Kidney epithelial cell (primary cell): ENCODE results near the gene LAG3. TPM values are rescaled to one million over a fixed set of nuclear protein-coding genes. Genes with fewer than 3 reads are reported as not detected.

Source experiments
- DNase-seq: peaks from one replicate; pipeline ENCODE4 v3.0.0-alpha.2; 2010; ENCODE audit warnings: low read depth
- H3K27me3 ChIP-seq: 2 replicates; pipeline ENCODE4 v1.6.0; 2011; ENCODE audit warnings: low read length; ENCODE audit not compliant: control insufficient read depth, insufficient read depth
- H3K36me3 ChIP-seq: 2 replicates; pipeline ENCODE4 v1.5.1; 2011; ENCODE audit warnings: low read length; ENCODE audit not compliant: control insufficient read depth, insufficient read depth
- H3K4me3 ChIP-seq: 2 replicates; pipeline ENCODE4 v1.5.1; 2011; ENCODE audit warnings: low read depth, mild to moderate bottlenecking, control low read depth, low read length
- CTCF ChIP-seq: IDR thresholded peaks from 2 replicates; pipeline ENCODE4 v1.5.1; 2011; ENCODE audit warnings: mild to moderate bottlenecking, moderate library complexity, low read length, control low read depth, inconsistent platforms; ENCODE audit not compliant: insufficient read depth, poor library complexity, severe bottlenecking
- total RNA-seq: library from RNA; depleted of rRNA; stranded (reverse); fragments of >200 nt; gene quantifications from 2 replicates; pipeline ENCODE4 v1.2.3, GENCODE V29; 2015

Gene LAG3
- total RNA-seq, 1 donor from 2014 or later, result not detected

GRCh38 chr12:6792522-6793201 is 20.3 kb downstream of the LAG3 start:
- Histone ChIP-seq H3K27me3 (peaks cover 2% of the 10 kb centered on the region), H3K36me3 (no peaks in the 10 kb centered on the region), H3K4me3 (no peak overlapping the region)
- TF ChIP-seq CTCF, result no peak
- DNase-seq, result no peak

- Histone ChIP-seq H3K27me3 (peaks cover 2% of the 10 kb centered on the region), H3K4me3 (no peak overlapping the region), H3K36me3 (no peaks in the 10 kb centered on the region)
- no peak for TF ChIP-seq CTCF
- DNase-seq, result no peak
These were observed 22.8 kb downstream of the LAG3 start for GRCh38 chr12:6795088-6795487.

- Histone ChIP-seq H3K4me3 (no peak overlapping the region), H3K36me3 (no peaks in the 10 kb centered on the region), H3K27me3 (peaks cover 2% of the 10 kb centered on the region)
- TF ChIP-seq CTCF, result no peak
- DNase-seq, result no peak
These were observed 24.3 kb downstream of the LAG3 start for GRCh38 chr12:6796576-6796975.

GRCh38 chr12:6799147-6799546 is 26.8 kb downstream of the LAG3 start:
- TF ChIP-seq CTCF, result no peak
- peaks cover 2% of the 10 kb centered on the region for H3K27me3 ChIP-seq
- DNase-seq, result no peak
- H3K4me3 ChIP-seq, result no peak overlapping the region
- H3K36me3 ChIP-seq, result no peaks in the 10 kb centered on the region

GRCh38 chr12:6807170-6807569 is 34.9 kb downstream of the LAG3 start:
- no peak overlapping the region for H3K4me3 ChIP-seq
- TF ChIP-seq CTCF, result no peak
- peaks cover 3% of the 10 kb centered on the region for H3K27me3 ChIP-seq
- DNase-seq, result no peak
- no peaks in the 10 kb centered on the region for H3K36me3 ChIP-seq

- Histone ChIP-seq H3K36me3 (no peaks in the 10 kb centered on the region), H3K27me3 (peaks cover 3% of the 10 kb centered on the region), H3K4me3 (no peak overlapping the region)
- no peak for DNase-seq
- no peak for TF ChIP-seq CTCF
These were observed 36.7 kb downstream of the LAG3 start for GRCh38 chr12:6809056-6809455.
